B cell (primary cell): ENCODE results near the gene ZMIZ1. TPM values are rescaled to one million over a fixed set of nuclear protein-coding genes. Genes with fewer than 3 reads are reported as not detected.

Source experiments
- ATAC-seq: fragments of 200-7000 bp; cut with Tn5 transposase; one replicate; pipeline ENCODE4 v1.10.0; 2021; ENCODE audit warnings: low read depth, mild to moderate bottlenecking, moderate number of reproducible peaks, moderate library complexity
- CTCF ChIA-PET: fragments of 350-600 bp; sonication (Branson Sonifier 250); formaldehyde crosslinking; loops from one replicate; lab custom pipeline; 2021; ENCODE audit warnings: antibody characterized with exemption, inconsistent platforms; lab: Charles Lee
- POLR2A ChIA-PET: fragments of 350-600 bp; sonication (Branson Sonifier 250); formaldehyde crosslinking; loops from one replicate; lab custom pipeline; 2021; ENCODE audit warnings: antibody characterized with exemption; lab: Charles Lee
- DNase-seq: peaks from one replicate; pipeline ENCODE4 v3.0.0; 2013
- H2AFZ ChIP-seq: 2 replicates; pipeline ENCODE4 v1.6.1; 2012; ENCODE audit warnings: mild to moderate bottlenecking, low read depth, low read length; ENCODE audit not compliant: insufficient read depth, poor library complexity, severe bottlenecking
- H3K27ac ChIP-seq, 2 donors: 1 replicate in 1 of 2; 2 replicates in 1 of 2; pipeline ENCODE4 v1.5.1; 2012 to 2013; ENCODE audit warnings: low read length in 2 of 2, mild to moderate bottlenecking in 2 of 2, moderate library complexity in 1 of 2
- H3K27me3 ChIP-seq, 4 experiments: fragments of 200-600 bp in 1 of 4; sonication (generic) in 1 of 4; replicated peaks in 1 of 4; 1 replicate in 2 of 4; 2 replicates in 2 of 4; pipeline versions ENCODE4 v1.6.1 to v1.7.0; 2013 to 2016; ENCODE audit warnings: low read length in 3 of 4, mild to moderate bottlenecking in 2 of 4, mixed read lengths in 1 of 4, moderate library complexity in 1 of 4; ENCODE audit not compliant: insufficient read depth in 4 of 4, control insufficient read depth in 3 of 4; ENCODE audit errors: control extremely low read depth in 1 of 4
- H3K36me3 ChIP-seq, 2 experiments: replicated peaks in 1 of 2; 1 replicate in 1 of 2; 2 replicates in 1 of 2; pipeline versions ENCODE4 v1.6.1 to v1.7.1; 2013; ENCODE audit warnings: low read length in 1 of 2; ENCODE audit not compliant: insufficient read depth in 2 of 2, control insufficient read depth in 1 of 2; ENCODE audit errors: control extremely low read depth in 1 of 2, extremely low read depth in 1 of 2
- H3K4me1 ChIP-seq, 2 donors: fragments of 200-600 bp in 1 of 2; sonication (generic) in 1 of 2; 1 replicate in 1 of 2; 2 replicates in 1 of 2; pipeline versions ENCODE4 v1.5.1 to v1.6.1; 2013 to 2017; ENCODE audit warnings: low read length in 2 of 2; ENCODE audit not compliant: control insufficient read depth in 2 of 2, insufficient read depth in 2 of 2
- H3K4me2 ChIP-seq: replicated peaks from 2 replicates; pipeline ENCODE3; 2012; ENCODE audit warnings: mild to moderate bottlenecking, low read depth, low read length; ENCODE audit not compliant: poor library complexity, severe bottlenecking
- H3K4me3 ChIP-seq, 5 experiments: fragments of 200-600 bp in 1 of 5; sonication (generic) in 1 of 5; 1 replicate in 3 of 5; 2 replicates in 2 of 5; pipeline versions ENCODE4 v1.5.1 to v1.7.0; 2011 to 2016; ENCODE audit warnings: low read length in 4 of 5, mild to moderate bottlenecking in 4 of 5, low read depth in 2 of 5, control low read depth in 1 of 5, moderate library complexity in 1 of 5; ENCODE audit not compliant: insufficient read depth in 1 of 5; ENCODE audit errors: control extremely low read depth in 1 of 5, extremely low read depth in 1 of 5
- H3K79me2 ChIP-seq: fragments of 200-600 bp; sonication (generic); one replicate; pipeline ENCODE4 v1.6.0; 2016; ENCODE audit warnings: low read length; ENCODE audit not compliant: control insufficient read depth, insufficient read depth
- H3K9ac ChIP-seq: fragments of 200-600 bp; sonication (generic); 2 replicates; pipeline ENCODE4 v1.6.1; 2017; ENCODE audit warnings: mild to moderate bottlenecking, low read length, moderate library complexity
- H3K9me3 ChIP-seq, 3 donors: one replicate each; pipeline versions ENCODE4 v1.6.1 to v1.7.1; 2013; ENCODE audit warnings: low read length in 2 of 3; ENCODE audit not compliant: control insufficient read depth in 2 of 3, insufficient read depth in 1 of 3; ENCODE audit errors: control extremely low read depth in 1 of 3
- H4K20me1 ChIP-seq: 2 replicates; pipeline ENCODE4 v1.6.0; 2012; ENCODE audit warnings: mild to moderate bottlenecking, low read length; ENCODE audit not compliant: insufficient read depth, control insufficient read depth, poor library complexity, severe bottlenecking
- H3K27ac Mint-ChIP-seq: one replicate; pipeline ENCODE4 v1.8.0; 2021; ENCODE audit warnings: mixed read lengths
- H3K27me3 Mint-ChIP-seq: one replicate; pipeline ENCODE4 v1.8.0; 2021; ENCODE audit warnings: mixed read lengths
- H3K4me1 Mint-ChIP-seq: one replicate; pipeline ENCODE4 v1.8.0; 2021; ENCODE audit warnings: mixed read lengths
- H3K4me3 Mint-ChIP-seq: one replicate; pipeline ENCODE4 v1.8.0; 2021; ENCODE audit warnings: mixed read lengths
- H3K9me3 Mint-ChIP-seq: one replicate; pipeline ENCODE4 v1.8.0; 2022; ENCODE audit warnings: mixed read lengths; ENCODE audit not compliant: insufficient read depth
- CTCF ChIP-seq: fragments of 200-600 bp; IDR thresholded peaks from one replicate; pipeline ENCODE4 v1.8.0; 2022; ENCODE audit warnings: antibody characterized with exemption, mild to moderate bottlenecking
- EZH2 ChIP-seq: IDR thresholded peaks from 2 replicates; pipeline ENCODE4 v1.6.1; 2012; ENCODE audit warnings: borderline replicate concordance, low read depth, mild to moderate bottlenecking, moderate library complexity, low read length; ENCODE audit not compliant: insufficient read depth, poor library complexity, severe bottlenecking
- WGBS: methylation state at CpG from one replicate; pipeline ENCODE4 v1.1.5; 2013; ENCODE audit warnings: missing lambda C conversion rate; ENCODE audit not compliant: insufficient coverage; 5-methylcytosine and 5-hydroxymethylcytosine counted together
- intact Hi-C: fragments of 100-400 bp; cut with micrococcal nuclease; formaldehyde crosslinking; loops from one replicate; pipeline ENCODE4 v1.10.0; 2022
- polyA plus RNA-seq: library from polyadenylated mRNA; depleted of rRNA; stranded (reverse); fragments of >200 nt; gene quantifications from 2 replicates; pipeline ENCODE4 v1.2.3, GENCODE V29; 2012
- total RNA-seq, 2 donors: library from RNA; stranded (reverse); fragments of 120-200 nt in 1 of 2; gene quantifications; 1 replicate in 1 of 2; 2 replicates in 1 of 2; pipeline versions ENCODE4 v1.2.3 to v1.2.4, GENCODE V29; 2013 to 2022

Gene ZMIZ1
- total and polyA plus RNA-seq, 2 donors (not counting 1 experiment from before 2014, with no cell fraction given) = 14.3 to 64.9 TPM

GRCh38 chr10:79241990-79242619, 173.3 kb downstream of the ZMIZ1 start:
- Histone ChIP-seq H3K36me3 (peaks cover 0 to 2% of the 10 kb centered on the region in 2 experiments), H3K79me2 (peaks cover 32% of the 10 kb centered on the region), H3K9me3 (no peaks in the 10 kb centered on the region), H3K9ac (peak overlapping the region; percentile 68), H3K27ac (peak overlapping the region; percentile 65 to 70), H2AFZ (peak overlapping the region; percentile 70), H3K4me2 (peak overlapping the region; percentile 95), H4K20me1 (no peaks in the 10 kb centered on the region), H3K4me3 (peak overlapping the region; percentile 14 to 69 (median 63)), H3K27me3 (no peaks in the 10 kb centered on the region), H3K4me1 (peaks cover 42 to 47% of the 10 kb centered on the region in 2 donors)
- CTCF ChIA-PET = interaction anchor here (1.3 to 2.3 kb wide), 4 partner anchors 11 to 105 kb away, joined by 4 to 8 read pairs (median 6); no protein-coding TSS in a partner anchor
- WGBS = under 1% methylated on average over 25 of the region's 36 CpGs
- Mint-ChIP-seq H3K27ac (peak overlapping the region; percentile 85), H3K4me1 (peaks cover 48% of the 10 kb centered on the region), H3K27me3 (no peaks in the 10 kb centered on the region), H3K9me3 (no peaks in the 10 kb centered on the region), H3K4me3 (peak overlapping the region; percentile 91)
- TF ChIP-seq CTCF = no peak
- TF ChIP-seq EZH2 = no peak
- DNase-seq (peak; percentile 71), ATAC-seq (peak; percentile 7)
- intact Hi-C loops = loop anchor here (1.0 to 5.0 kb wide), 4 partner anchors 8 to 203 kb away; partner anchors contain the start of gene ZCCHC24
- POLR2A ChIA-PET = interaction anchor here (0.8 to 2.4 kb wide), 7 partner anchors 9 to 106 kb away, joined by 3 to 16 read pairs (median 5); no protein-coding TSS in a partner anchor
